Stimulated activated CD8-positive, alpha-beta memory T cell treated with anti-CD3 and anti-CD28 coated beads, Interleukin-15, amount 100 ng/mL, for 24 hours (primary cell): ENCODE results near the gene CASP10.
"Not testable (repeated sequence)": the region's sequence is repeated elsewhere in the genome, so short reads cannot be mapped to it uniquely, and the experiment has no call there.

ENCODE experiments used
- DNase-seq: peaks from one replicate; pipeline ENCODE4 v3.0.0-alpha.2; 2020; ENCODE audit warnings: low read depth

Gene CASP10

DNA sequence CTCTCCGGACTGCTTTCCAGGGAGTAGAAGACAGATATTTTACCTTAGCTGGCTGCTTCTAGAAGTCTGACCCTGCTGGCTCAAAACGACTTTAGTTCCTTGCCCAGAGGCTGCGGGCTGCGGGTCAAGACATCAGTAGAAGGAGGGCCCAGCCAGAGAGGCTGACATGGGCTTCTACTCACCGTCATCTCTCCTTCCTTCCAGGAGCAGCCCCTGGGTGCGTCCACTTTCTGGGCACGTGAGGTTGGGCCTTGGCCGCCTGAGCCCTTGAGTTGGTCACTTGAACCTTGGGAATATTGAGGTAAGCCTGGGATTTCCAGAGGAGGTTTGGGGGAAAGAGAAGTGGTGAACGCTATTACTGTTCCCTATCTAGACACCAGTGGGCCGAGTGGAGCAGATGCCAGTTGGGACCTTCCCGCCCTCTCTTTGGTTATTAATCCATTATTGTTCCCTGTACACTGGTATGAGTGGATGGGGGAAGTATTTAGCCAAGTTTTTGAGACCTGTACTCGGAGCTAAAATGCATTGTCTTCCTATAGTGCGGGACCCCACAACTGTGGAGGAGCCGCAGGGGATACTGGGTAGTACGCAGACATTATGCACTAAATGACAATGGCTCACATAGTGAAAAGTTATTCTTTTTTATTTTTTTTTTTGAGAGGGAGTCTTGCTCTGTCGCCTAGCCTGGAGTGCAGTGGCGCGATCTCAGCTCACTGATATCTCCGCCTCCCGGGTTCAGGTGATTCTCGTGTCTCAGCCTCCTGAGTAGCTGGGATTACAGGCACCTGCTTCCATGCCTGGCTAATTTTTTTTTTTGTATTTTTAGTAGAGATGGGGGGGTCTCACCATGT is 51.1 kb downstream of the CASP10 start:
- DNase-seq: no peak

DNA sequence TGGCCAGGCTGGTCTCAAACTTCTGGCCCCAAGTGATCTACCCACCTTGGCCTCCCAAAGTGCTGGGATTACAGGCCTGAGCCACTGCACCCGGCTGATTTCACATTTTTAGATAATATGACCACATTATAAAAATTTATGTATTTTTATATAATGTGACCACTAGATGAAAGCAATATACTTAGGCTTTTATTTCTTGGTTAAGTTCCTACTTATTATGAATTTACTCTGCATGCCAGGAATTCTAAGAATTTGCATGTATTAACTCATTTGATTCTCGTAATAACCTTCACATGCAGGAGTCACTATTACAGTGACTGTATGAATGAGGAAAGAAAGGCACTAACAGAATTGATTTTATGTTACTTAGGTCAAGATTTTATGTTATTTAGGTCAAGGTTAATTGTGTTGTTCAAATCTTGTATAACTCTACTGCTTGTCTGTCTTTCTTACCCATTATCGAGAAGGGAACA is 51.8 kb downstream of the CASP10 start:
- no peak for DNase-seq

DNA sequence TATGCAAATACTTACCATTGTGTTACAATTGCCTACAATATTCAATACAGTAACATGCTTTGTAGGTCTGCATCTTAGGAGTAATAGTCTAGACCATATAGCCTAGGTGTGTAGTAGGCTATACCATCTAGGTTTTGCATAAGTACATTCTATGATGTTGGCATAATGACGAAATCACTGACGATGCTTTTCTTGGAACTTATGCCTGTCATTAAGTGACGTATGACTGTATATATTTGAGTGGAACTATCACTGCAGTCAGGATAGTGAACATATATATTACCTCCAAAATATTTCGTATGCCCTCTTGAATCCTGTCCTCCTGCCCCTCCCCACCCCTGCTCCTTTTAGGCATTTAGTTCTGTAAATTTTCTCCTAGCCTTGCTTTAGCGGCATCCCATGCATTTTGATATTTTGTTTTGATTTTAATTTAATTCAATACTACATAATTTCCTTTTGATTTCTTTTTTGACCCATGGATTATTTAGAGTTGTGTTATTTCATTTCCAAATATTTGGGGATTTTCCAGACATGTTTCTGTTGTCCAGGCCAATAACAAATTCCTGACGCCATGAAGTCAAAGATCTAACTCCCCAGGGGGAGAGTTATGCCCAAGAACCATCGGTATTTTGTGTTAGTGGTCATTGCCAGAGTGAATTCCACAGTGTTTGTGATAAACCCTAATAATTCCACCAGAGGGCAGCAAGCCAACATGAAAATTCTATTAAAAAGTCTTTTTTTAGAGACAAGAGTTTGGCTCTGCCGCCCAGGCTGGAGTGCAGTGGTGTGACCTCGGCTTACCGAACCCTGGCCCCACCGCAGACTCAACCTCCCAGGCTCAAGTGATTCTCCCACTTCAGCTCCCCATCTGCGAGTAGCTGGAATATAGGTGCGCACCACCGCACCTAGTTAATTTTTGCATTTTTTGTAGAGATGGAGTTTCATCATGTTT is 53.2 kb downstream of the CASP10 start:
- no peak for DNase-seq

DNA sequence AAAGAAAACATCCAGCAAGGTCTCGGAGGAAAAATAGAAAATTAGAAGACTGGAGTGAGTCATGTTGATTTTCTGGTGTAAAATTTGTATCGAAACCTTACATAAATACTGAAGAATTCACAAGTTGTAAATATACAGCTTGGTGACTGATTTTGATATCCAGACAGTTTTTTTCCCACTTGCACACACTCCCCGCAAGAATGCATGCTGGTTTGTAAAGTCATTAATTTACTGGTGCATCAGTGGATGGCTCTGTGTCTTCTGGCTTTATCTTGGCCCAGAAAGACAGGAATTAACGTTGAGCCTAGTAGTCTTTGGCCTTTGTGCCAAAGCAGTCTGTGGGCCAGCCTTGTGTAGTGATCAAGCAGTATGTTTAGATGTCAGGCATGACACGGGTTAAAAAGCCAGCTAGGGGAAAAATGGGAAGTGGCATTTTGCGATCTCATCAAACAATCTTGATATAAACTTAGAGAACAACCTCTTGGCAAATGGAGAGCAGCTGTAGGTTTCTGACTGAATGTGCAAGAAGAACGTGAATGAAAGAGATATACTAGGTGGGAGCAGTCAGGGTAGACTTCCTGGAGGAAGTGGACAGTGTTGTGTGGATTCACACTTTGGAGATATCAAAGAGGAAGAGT is 54.7 kb downstream of the CASP10 start:
- no peak for DNase-seq

DNA sequence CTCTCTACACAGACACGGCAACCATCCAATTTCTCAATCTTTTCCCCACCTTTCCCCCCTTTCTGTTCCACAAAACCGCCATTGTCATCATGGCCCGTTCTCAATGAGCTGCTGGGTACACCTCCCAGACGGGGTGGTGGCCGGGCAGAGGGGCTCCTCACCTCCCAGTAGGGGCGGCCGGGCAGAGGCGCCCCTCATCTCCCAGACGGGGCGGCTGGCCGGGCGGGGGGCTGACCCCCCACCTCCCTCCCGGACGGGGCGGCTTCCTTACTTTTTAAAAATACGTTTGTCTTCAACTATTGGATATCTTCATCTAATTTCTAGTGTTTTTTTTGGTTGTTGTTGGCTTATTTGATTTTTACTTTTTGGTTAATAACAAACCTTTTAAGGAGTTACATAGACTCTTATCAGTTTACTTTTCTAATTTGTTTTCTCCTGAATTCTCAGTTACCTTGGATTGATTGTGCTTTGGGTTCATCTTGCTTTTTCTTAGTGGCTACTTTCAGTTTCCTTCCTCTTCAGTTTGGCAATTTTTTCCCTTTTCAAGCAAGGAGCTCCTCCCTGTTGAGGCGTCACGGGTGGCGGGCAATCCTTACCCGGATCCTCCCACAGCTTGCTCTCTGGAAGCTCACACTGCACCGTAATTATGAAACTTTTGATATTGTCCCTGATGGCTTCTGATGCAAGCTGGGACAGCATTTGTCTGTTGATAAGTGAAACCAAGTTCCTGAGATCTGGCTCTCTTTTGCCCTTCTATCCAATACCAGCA is 56.4 kb downstream of the CASP10 start:
- DNase-seq: not testable (repeated sequence)

DNA sequence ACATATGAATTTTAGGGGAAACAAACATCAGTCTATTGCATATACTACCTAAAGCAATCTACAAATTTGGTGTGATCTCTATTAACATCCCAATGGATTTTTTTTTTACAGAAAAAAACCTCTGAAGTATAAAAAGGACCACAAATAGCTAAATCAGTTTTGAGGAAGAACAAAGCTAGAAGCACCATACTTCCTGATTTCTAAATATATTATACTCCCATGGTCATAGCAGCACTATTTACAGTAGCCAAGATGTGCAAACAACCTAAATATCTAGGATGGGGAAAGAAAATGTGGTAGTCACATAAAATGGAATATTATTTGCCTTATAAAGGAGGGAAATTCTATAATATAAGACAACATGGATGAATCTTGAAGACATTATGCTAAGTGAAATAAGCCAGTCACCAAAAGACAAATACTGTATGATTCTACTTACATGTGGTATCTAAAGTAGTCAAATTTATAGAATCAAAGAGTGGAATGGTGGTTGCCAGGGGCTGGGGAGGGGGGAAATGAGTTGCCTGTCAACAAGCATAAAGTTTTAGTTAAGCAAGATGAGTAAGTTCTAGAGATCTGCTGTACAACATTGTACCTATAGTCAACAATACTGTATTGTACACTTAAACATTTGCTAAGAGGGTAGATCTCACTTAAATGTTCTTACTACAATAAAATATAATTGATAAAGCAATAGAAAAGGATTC is 59.8 kb downstream of the CASP10 start:
- DNase-seq: no peak

DNA sequence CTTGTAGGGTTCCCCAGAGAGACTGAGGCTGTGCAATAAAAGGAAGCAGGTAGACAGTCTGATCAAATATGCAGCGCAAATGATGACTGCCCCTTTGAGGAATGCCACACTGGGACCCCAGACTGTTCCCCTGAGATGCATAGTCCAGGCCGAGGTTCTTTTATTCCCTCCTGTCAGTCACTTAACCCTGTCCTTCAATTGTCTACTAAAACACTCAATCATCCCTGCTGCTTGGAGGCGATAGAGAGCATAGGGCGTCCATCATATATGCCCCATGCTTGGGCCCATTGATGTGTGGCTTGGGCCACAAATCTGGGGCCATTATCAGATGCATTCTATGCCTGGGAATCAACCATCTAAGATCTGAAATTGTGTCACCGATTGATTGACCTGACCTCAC is 61.9 kb downstream of the CASP10 start:
- no peak for DNase-seq

DNA sequence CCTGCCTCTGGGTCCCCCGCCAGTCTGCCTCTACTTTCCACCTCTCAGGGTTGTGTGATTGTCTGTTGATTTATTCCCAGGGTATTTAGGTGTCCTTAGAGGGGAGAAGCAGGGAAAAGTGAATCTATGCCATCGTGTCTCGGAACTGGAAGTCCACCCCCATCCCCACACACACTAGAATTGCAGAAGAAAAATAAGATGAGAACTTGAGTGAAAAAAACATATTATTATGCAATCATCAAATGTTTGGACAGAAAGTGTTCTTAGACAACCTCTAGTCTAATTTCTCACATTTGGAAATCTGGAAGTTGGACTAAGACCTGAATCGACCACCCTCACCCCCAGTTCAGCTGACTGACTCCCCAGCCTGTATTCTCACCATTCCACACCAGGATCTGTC is 63.3 kb downstream of the CASP10 start:
- no peak for DNase-seq

DNA sequence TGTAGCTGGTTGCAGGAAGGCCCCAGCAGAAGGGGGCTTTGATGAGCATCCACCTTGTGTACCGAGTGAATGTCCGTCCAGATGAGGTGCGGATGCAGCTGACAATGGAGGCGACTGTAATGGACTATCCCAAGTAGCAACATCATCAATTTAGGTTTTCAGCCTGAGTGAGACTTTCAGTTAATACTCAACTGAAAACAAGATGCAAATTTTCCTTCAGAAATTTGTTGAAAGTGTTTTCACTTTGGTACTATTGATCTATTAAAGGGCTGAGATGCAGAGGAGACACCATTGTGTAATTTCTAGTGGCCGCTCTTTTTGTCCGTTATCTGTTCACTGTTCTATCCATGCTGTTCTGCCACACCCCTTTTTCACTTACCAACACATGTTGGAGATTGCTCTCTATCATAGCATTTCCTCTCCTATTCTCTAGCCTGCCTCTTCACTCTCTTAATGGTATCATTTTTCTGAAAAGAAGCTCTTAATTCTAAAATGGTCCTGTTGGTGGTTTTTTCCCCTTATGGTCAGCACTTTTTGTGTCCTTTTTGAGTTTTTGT is 65.4 kb downstream of the CASP10 start:
- DNase-seq: no peak

DNA sequence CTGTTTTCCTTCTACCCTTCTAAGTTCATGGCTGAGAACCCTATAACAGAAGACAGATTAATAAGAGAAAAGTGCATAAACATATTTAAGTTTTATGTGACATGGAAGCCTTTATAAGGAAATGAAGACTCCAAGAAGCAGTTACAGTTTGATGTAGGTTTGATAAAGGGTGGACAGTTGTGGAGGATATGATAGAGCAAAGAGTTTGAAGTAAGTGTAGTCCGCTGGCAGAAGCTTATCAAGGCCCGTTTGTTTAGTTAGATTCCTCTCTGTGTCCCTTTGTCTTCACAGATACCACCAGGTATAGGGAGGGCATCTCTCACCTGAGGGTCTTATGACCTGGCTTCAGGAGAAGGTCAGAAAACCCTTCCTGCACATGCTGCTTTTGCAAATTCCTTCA is 66.9 kb downstream of the CASP10 start:
- no peak for DNase-seq

DNA sequence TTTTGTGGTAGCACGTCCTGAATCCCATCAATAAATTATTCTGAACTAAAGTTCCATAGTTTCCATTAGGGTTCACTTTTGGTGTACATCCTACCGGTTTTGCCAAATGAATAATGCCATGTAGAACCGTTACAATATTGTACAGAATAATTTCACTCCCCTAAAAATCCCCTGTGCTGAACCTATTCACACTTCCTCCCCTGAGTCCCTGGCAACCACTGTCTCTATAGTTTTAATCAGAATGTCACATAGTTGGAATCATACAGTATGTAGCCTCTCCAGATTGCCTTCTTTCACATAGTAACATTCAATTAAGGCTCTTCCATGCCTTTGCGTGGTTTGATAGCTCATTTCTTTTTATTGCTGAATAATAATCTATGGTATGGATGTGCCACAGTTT is 67.8 kb downstream of the CASP10 start:
- no peak for DNase-seq

DNA sequence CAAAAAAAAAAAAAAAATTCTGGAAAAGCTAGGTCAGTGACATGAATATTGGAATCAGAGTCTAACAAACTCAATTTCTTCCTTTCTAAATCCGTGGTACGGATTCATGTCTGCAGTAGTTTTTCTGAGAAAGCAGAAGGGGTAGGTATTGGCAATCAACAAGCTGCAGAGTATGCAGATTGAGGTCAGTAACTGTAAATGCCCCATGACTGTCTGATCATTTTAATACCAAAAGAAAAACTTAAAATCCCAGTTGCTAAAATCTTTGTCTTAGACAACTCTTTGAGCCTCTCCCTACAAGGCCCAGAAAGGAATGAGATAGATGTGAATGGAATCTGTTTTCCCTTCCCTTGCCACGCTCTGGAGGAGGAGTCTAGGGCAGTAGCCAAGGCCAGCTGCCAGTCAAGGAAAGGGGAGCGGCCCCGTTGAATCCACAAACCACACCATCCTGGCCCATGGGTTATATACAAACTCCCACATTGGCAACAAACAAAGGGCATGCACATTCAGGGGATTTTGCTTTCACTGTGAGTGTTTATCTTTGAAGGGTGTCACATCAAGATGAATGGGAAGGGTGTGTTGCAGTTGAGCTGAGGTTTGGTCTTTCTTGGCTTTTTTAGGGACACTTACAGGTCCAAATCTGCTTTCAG is 71.3 kb downstream of the CASP10 start:
- no peak for DNase-seq

DNA sequence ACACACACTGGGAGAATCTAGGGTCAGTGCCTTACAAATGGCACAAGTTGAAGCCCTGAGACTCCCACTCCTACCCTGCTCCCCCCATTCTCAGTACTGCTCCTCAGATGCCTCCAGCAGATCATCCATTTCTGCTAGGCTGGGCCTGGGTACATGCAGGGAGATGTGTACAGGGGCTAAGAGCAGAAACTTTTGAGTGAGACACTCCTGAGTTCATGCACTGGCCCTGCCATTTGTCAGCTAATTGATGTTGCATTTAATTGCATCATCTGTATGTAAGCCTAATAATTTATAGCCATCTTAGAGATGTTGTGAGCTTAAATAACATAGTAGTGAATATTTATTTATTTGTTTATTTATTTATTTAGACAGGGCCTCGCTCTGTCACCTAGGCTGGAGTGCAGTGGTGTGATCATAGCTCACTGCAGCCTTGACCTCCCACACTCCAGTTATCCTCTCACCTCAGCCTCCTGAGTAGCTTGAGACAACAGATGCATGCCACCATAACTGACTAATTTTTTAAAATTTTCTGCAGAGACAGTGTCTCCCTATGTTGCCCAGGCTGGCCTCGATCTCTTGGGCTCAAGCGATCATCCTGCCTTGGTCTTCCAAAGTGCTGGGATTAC is 72.6 kb downstream of the CASP10 start:
- DNase-seq: no peak

DNA sequence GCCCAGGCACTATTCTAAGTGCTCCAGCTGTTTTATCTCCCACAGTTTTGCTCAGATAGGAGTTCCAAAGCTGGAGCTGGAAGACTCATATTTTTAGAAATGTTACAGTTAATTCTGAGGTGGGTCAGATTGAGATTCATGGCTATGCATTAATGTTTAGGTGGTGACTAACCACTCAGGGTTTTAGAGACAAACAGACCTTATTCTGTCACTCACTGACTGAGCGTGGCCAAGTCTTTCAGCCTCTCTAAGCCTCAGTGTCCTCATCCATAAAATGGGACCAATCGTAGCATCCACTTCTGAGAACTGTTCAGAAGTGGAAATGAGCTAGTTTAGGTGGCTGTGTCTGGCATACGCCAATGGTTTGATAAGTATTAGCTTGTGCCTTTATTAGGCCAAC is 73.1 kb downstream of the CASP10 start:
- DNase-seq: no peak

DNA sequence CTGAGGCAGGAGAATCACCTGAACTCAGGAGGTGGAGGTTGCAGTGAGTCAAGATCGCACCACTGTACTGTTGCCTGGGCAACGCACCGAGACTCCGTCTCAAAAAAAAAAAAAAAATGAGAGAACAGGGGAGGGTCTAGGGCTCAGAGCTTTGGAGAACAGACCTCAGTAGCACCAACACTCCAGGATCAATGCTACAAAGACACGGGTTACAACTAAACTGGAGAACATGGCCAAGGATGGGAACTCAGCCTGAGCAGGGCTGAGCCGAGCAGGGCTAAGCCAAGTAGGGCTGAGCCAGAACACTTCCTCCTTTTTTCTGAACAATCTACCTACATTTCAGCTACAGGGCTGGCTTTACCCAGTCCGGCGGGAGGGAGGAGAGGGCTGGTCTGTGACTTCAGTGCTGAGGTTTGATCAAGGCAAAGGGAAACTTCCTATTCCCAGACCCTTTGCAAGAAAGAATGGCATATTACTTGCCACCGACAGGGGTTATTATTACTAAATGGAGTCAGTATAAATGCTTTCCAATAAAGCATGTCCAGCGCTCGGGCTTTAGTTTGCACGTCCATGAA is 74.5 kb downstream of the CASP10 start:
- DNase-seq: no peak

DNA sequence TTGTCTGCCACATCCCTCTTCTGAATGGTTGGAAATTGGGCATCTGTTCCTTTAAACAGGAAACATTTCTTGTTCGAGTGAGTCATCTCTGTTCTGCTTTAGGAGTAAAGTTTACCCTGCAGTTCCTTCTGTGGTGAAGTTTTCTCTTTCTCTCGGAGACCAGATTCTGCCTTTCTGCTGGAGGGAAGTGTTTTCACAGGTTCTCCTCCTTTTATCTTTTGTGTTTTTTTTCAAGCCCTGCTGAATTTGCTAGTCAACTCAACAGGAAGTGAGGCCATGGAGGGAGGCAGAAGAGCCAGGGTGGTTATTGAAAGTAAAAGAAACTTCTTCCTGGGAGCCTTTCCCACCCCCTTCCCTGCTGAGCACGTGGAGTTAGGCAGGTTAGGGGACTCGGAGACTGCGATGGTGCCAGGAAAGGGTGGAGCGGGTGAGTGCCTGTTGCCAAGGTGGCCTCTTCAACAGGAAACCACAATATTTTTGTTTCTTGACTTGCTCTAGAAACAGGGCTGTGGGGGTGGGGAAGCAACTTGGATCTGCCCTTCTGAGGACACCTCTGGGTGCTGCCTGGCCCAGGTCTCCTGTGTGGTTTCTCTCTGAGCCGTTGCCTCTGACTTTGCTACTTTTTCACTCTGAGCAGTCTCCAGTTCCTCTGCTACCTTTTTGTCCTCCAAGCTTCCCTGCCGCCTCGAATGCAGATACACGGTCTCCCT is 75.2 kb downstream of the CASP10 start:
- DNase-seq: no peak

DNA sequence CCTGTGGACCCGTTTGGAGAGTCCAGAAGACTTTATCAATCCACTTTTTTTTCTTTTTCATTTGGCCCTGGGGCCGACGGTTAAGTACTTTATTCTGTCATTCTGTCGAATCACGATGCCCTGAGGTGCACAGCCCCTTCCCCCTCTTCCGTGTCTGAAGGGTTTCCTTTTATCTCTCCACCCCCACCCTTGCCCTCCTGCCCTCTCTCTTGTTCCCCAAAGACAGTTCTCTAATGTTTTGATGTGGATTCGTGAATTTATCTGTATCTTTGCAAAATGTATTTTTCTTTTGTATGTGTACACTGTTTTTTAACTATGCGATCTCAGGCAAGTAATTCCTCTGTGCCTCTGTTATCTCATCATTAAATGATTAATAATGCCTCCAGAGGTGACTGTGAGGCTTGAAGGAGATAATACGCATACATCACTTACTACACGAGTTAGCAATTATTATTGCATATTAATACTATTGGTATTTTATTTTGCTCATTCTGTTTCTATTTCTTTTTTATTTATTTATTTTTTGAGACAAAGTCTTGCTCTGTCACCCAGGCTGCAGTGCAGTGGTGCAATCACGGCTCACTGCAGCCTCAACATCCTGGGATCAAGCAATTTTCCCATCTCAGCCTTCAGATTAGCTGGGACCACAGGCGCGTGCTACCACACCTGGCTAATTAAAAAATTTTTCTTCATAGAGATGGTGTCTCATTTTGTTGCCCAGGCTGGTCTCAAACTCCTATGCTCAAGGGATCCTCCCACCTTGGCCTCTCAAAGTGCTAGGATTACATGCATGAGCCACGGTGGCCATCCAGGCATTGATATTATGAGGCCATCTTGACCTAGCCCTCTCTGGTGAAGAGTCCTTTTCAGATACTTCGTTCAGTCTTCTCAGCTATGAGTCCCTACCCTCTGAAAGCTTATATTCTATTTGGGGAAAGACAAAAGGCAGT is 76.0 kb downstream of the CASP10 start:
- DNase-seq: no peak
